Left lung (tissue), 10 donors: ENCODE results near the gene STPG3. TPM values are rescaled to one million over a fixed set of nuclear protein-coding genes. Genes with fewer than 3 reads are reported as not detected.

Experiments used
- ATAC-seq: fragments of 200-7000 bp; cut with Tn5 transposase; one replicate; pipeline ENCODE4 v1.9.1; 2020; ENCODE audit warnings: moderate library complexity
- DNase-seq, 4 donors: peaks; one replicate each; pipeline ENCODE4 v3.0.0-alpha.2; 2013 to 2020
- H3K27ac ChIP-seq, 2 donors: fragments of 200-600 bp; sonication (generic) in 1 of 2; one replicate each; pipeline versions ENCODE4 v1.5.0 to v1.8.0; 2020 to 2021
- H3K27me3 ChIP-seq, 2 donors: fragments of 200-600 bp; sonication (generic) in 1 of 2; one replicate each; pipeline versions ENCODE4 v1.5.0 to v1.8.0; 2020 to 2021
- H3K36me3 ChIP-seq, 2 donors: fragments of 200-600 bp; sonication (generic) in 1 of 2; one replicate each; pipeline versions ENCODE4 v1.5.0 to v1.8.0; 2020 to 2021
- H3K4me1 ChIP-seq, 2 donors: fragments of 200-600 bp; one replicate each; pipeline ENCODE4 v1.8.0; 2021
- H3K4me3 ChIP-seq, 2 donors: fragments of 200-600 bp; sonication (generic) in 1 of 2; one replicate each; pipeline versions ENCODE4 v1.5.0 to v1.8.0; 2020 to 2021; ENCODE audit warnings: mild to moderate bottlenecking in 1 of 2
- H3K9me3 ChIP-seq, 2 donors: fragments of 200-600 bp; sonication (generic) in 1 of 2; one replicate each; pipeline versions ENCODE4 v1.5.0 to v1.8.0; 2020 to 2021
- CTCF ChIP-seq, 2 donors: fragments of 200-600 bp; sonication (generic) in 1 of 2; IDR thresholded peaks; one replicate each; pipeline versions ENCODE4 v1.5.0 to v1.8.0; 2021; ENCODE audit warnings: antibody characterized with exemption in 2 of 2
- intact Hi-C, 2 donors: fragments of 100-400 bp; cut with DNase I; formaldehyde crosslinking; loops; one replicate each; pipeline versions ENCODE4 v1.11.2 to v1.14.2; 2022
- polyA plus RNA-seq, 6 donors: library from polyadenylated mRNA; unstranded; fragments of 120-200 nt; gene quantifications; one replicate each; pipeline ENCODE4 v1.2.1, GENCODE V29; 2013; ENCODE audit not compliant: insufficient read length in 6 of 6
- total RNA-seq, 2 donors: library from RNA; stranded (reverse); fragmentation: NEBNext Ultra II Directional; extraction: Animal tissue kit (Norgen Biotek cat#: 25700); gene quantifications; one replicate each; pipeline ENCODE4 v1.2.1, GENCODE V29; 2021
- donor health status: DM: no; HTN: yes; CAD: no.
- donor health status: DM: no; HTN: no; CAD: no.

Gene STPG3
- total and polyA plus RNA-seq, 8 donors, result 0.69 to 1.4 (median 0.89) TPM; not detected in 2

- peak overlapping the region in 1 of 2 donors; percentile 87 for H3K4me3 ChIP-seq
- ATAC-seq (no peak), DNase-seq (peak in 1 of 4 donors; percentile 65)
- H3K4me1 ChIP-seq, result peaks cover 18 to 57% of the 10 kb centered on the region in 2 donors
- intact Hi-C loops, result no loop called here
- no peaks in the 10 kb centered on the region for H3K9me3 ChIP-seq
- H3K27me3 ChIP-seq, result no peaks in the 10 kb centered on the region
- peak overlapping the region; percentile 93 to 96 for H3K27ac ChIP-seq
- no peak for TF ChIP-seq CTCF (IDR thresholded peaks at IDR 0.05)
- H3K36me3 ChIP-seq, result peaks cover 0 to 43% of the 10 kb centered on the region in 2 donors
Observed at GRCh38 chr9:137275588-137276472, 24.7 kb downstream of the STPG3 start.

GRCh38 chr9:137276473-137277328, 25.6 kb downstream of the STPG3 start:
- intact Hi-C loops, result no loop called here
- Histone ChIP-seq H3K27me3 (no peaks in the 10 kb centered on the region), H3K36me3 (peaks cover 0 to 47% of the 10 kb centered on the region in 2 donors), H3K9me3 (no peaks in the 10 kb centered on the region), H3K4me3 (peak overlapping the region; percentile 59 to 87), H3K4me1 (peaks cover 18 to 61% of the 10 kb centered on the region in 2 donors), H3K27ac (peak overlapping the region; percentile 93 to 96)
- ATAC-seq (peak; percentile 64), DNase-seq (peak; percentile 83 to 93 (median 87))
- TF ChIP-seq CTCF (IDR thresholded peaks at IDR 0.05), result no peak

- intact Hi-C loops, result no loop called here
- Histone ChIP-seq H3K9me3 (no peaks in the 10 kb centered on the region), H3K36me3 (peaks cover 0 to 48% of the 10 kb centered on the region in 2 donors), H3K27me3 (no peaks in the 10 kb centered on the region), H3K4me3 (peak within 1 kb of the TSS; percentile 59 to 87), H3K4me1 (peaks cover 18 to 67% of the 10 kb centered on the region in 2 donors), H3K27ac (peak within 1 kb of the TSS; percentile 93 to 96)
- peak; percentile 47 to 98 (median 88) for DNase-seq
- ATAC-seq, result peak; percentile 86
- TF ChIP-seq CTCF (IDR thresholded peaks at IDR 0.05), result peak; percentile 16 to 31
Observed at GRCh38 chr9:137277329-137278041, 26.4 kb downstream of the STPG3 start, which contains the start of gene TOR4A. Gene TOR4A (plus strand): TSS chr9:137277726. CDS start chr9:137278690, 964 bp downstream.

GRCh38 chr9:137278061-137278701, 27.1 kb downstream of the STPG3 start:
- Histone ChIP-seq H3K4me3 (peak overlapping the region; percentile 59 to 87), H3K9me3 (no peaks in the 10 kb centered on the region), H3K27ac (peak overlapping the region; percentile 93 to 96), H3K27me3 (no peaks in the 10 kb centered on the region), H3K4me1 (peaks cover 18 to 70% of the 10 kb centered on the region in 2 donors), H3K36me3 (peaks cover 0 to 48% of the 10 kb centered on the region in 2 donors)
- intact Hi-C loops, result no loop called here
- DNase-seq (peak in 1 of 4 donors; percentile 90), ATAC-seq (peak; percentile 0)
- TF ChIP-seq CTCF (IDR thresholded peaks at IDR 0.05), result no peak
